PC-9 (cell line): ENCODE results near the gene GALE. TPM values are rescaled to one million over a fixed set of nuclear protein-coding genes. Genes with fewer than 3 reads are reported as not detected.

ENCODE experiments used
- BruUV-seq: library from RNA; stranded (reverse); fragments of 400-500 nt; replicated peaks from 2 replicates; lab custom pipeline; 2021; lab: Mats Ljungman, UMichigan
- CTCF ChIA-PET: fragments of 300-600 bp; sonication (Branson Sonifier 250); formaldehyde crosslinking; loops from one replicate; lab custom pipeline; 2022; ENCODE audit warnings: antibody characterized with exemption; lab: Charles Lee
- POLR2A ChIA-PET: fragments of 300-600 bp; sonication (Branson Sonifier 250); formaldehyde crosslinking; loops from one replicate; lab custom pipeline; 2022; ENCODE audit warnings: antibody characterized with exemption; ENCODE audit not compliant: unreplicated experiment; lab: Charles Lee
- DNase-seq, 2 experiments: peaks; one replicate each; pipeline versions ENCODE4 v3.0.0 to v3.0.0-alpha.2; 2015 to 2022; ENCODE audit warnings: mixed read lengths in 1 of 2
- H2AFZ ChIP-seq: fragments of 200-600 bp; sonication (generic); 2 replicates; pipeline ENCODE4 v1.8.1; 2017; ENCODE audit warnings: antibody characterized with exemption
- H3F3A ChIP-seq: fragments of 200-600 bp; sonication (generic); 2 replicates; pipeline ENCODE4 v1.8.1; 2017; ENCODE audit warnings: antibody characterized with exemption, mild to moderate bottlenecking, low read depth; ENCODE audit not compliant: insufficient read depth
- H3K27ac ChIP-seq: fragments of 200-600 bp; sonication (generic); 2 replicates; pipeline ENCODE4 v1.6.1; 2016; ENCODE audit warnings: mixed run types
- H3K27me3 ChIP-seq: fragments of 200-600 bp; sonication (generic); 2 replicates; pipeline ENCODE4 v1.6.1; 2016; ENCODE audit warnings: low read depth, mixed run types; ENCODE audit not compliant: insufficient read depth
- H3K36me3 ChIP-seq: fragments of 200-600 bp; sonication (generic); 2 replicates; pipeline ENCODE4 v1.6.1; 2016; ENCODE audit warnings: low read depth, mixed run types
- H3K4me1 ChIP-seq: fragments of 200-600 bp; sonication (generic); replicated peaks from 2 replicates; pipeline ENCODE4 v1.6.1; 2016; ENCODE audit warnings: mixed run types; ENCODE audit not compliant: insufficient read depth
- H3K4me2 ChIP-seq: fragments of 200-600 bp; sonication (generic); 2 replicates; pipeline ENCODE4 v1.6.1; 2017; ENCODE audit warnings: mixed run types
- H3K4me3 ChIP-seq: fragments of 200-600 bp; sonication (generic); 2 replicates; pipeline ENCODE4 v1.6.1; 2016; ENCODE audit warnings: mixed run types
- H3K79me2 ChIP-seq: fragments of 200-600 bp; sonication (generic); 2 replicates; pipeline ENCODE4 v1.6.1; 2017; ENCODE audit warnings: low read depth, mixed run types
- H3K9me2 ChIP-seq: fragments of 200-600 bp; sonication (generic); 2 replicates; pipeline ENCODE4 v1.8.1; 2017; ENCODE audit warnings: mild to moderate bottlenecking; ENCODE audit not compliant: insufficient read depth
- H3K9me3 ChIP-seq: fragments of 200-600 bp; sonication (generic); 2 replicates; pipeline ENCODE4 v1.8.1; 2016; ENCODE audit warnings: low read depth; ENCODE audit not compliant: insufficient read depth
- H4K20me1 ChIP-seq: fragments of 200-600 bp; sonication (generic); 2 replicates; pipeline ENCODE4 v1.8.1; 2017; ENCODE audit not compliant: insufficient read depth
- CTCF ChIP-seq: fragments of 200-600 bp; sonication (generic); conservative IDR thresholded peaks from 2 replicates; pipeline ENCODE4 v1.6.1; 2017; ENCODE audit warnings: mixed run types, antibody characterized with exemption, mild to moderate bottlenecking, moderate library complexity
- EZH2 ChIP-seq: fragments of 200-600 bp; sonication (generic); IDR thresholded peaks from 2 replicates; pipeline ENCODE4 v1.8.0; 2017; ENCODE audit warnings: antibody characterized with exemption, low read depth
- intact Hi-C: fragments of 100-400 bp; cut with micrococcal nuclease; formaldehyde crosslinking; loops from one replicate; pipeline ENCODE4 v1.10.0; 2022; ENCODE audit not compliant: unreplicated experiment
- total RNA-seq: library from RNA; stranded (reverse); gene quantifications from 2 replicates; pipeline ENCODE4 v1.2.3, GENCODE V29; 2021

GALE gene
- total RNA-seq, 1 experiment from 2014 or later: 40.5 TPM

- DNase-seq: no peak
- no peaks in the 10 kb centered on the region for H3F3A ChIP-seq
- TF ChIP-seq CTCF: no peak
- no peak for TF ChIP-seq EZH2
- H3K4me1 ChIP-seq: no peaks in the 10 kb centered on the region
- no peak overlapping the region for H2AFZ ChIP-seq
- H3K9me2 ChIP-seq: no peaks in the 10 kb centered on the region
- no peaks in the 10 kb centered on the region for H3K79me2 ChIP-seq
- H3K27ac ChIP-seq: no peak overlapping the region
- ChIA-PET CTCF (no interaction called here), POLR2A (no interaction called here)
- H3K36me3 ChIP-seq: no peaks in the 10 kb centered on the region
- BruUV-seq: TSS peak; percentile 23
- H3K4me3 ChIP-seq: no peak overlapping the region
- H3K4me2 ChIP-seq: no peak overlapping the region
- no peaks in the 10 kb centered on the region for H3K27me3 ChIP-seq
- intact Hi-C loops: no loop called here
- H3K9me3 ChIP-seq: no peaks in the 10 kb centered on the region
- no peaks in the 10 kb centered on the region for H4K20me1 ChIP-seq
Observed at GRCh38 chr1:23845163-23845562, 44.6 kb upstream of the GALE start.

GRCh38 chr1:23843644-23844043 lies 43.1 kb upstream of the GALE start:
- no TSS peak for BruUV-seq
- intact Hi-C loops: no loop called here
- Histone ChIP-seq H3K27ac (no peak overlapping the region), H3K4me1 (no peaks in the 10 kb centered on the region), H3K9me2 (no peaks in the 10 kb centered on the region), H3K36me3 (no peaks in the 10 kb centered on the region), H3K79me2 (no peaks in the 10 kb centered on the region), H3K4me2 (no peak overlapping the region), H3K9me3 (no peaks in the 10 kb centered on the region), H3F3A (no peaks in the 10 kb centered on the region), H2AFZ (no peak overlapping the region), H4K20me1 (no peaks in the 10 kb centered on the region), H3K27me3 (no peaks in the 10 kb centered on the region), H3K4me3 (no peak overlapping the region)
- TF ChIP-seq EZH2: no peak
- TF ChIP-seq CTCF: no peak
- POLR2A ChIA-PET: no interaction called here
- no peak for DNase-seq
- CTCF ChIA-PET: no interaction called here

GRCh38 chr1:23838401-23838866 lies 37.9 kb upstream of the GALE start:
- Histone ChIP-seq H3K27me3 (no peaks in the 10 kb centered on the region), H2AFZ (peak overlapping the region; percentile 52; the same call in 1 of the 2 replicates), H3K27ac (no peak overlapping the region), H3K4me2 (peak overlapping the region; percentile 83), H3K4me1 (no peaks in the 10 kb centered on the region), H3K79me2 (no peaks in the 10 kb centered on the region), H3K9me2 (no peaks in the 10 kb centered on the region), H3K9me3 (no peaks in the 10 kb centered on the region), H3K4me3 (peak overlapping the region; percentile 54), H4K20me1 (no peaks in the 10 kb centered on the region), H3F3A (no peaks in the 10 kb centered on the region), H3K36me3 (no peaks in the 10 kb centered on the region)
- CTCF ChIA-PET: no interaction called here
- POLR2A ChIA-PET: interaction anchor here (0.7 kb wide), 1 partner anchor 1132 kb away, joined by 29 read pairs; no protein-coding TSS in a partner anchor
- intact Hi-C loops: no loop called here
- BruUV-seq: no TSS peak
- DNase-seq: peak in 1 of 2 experiments; percentile 55
- no peak for TF ChIP-seq EZH2
- TF ChIP-seq CTCF: no peak
